Hepatocyte (in vitro differentiated cells): ENCODE results near the gene AGBL1. TPM values are rescaled to one million over a fixed set of nuclear protein-coding genes. Genes with fewer than 3 reads are reported as not detected.
"Not testable (repeated sequence)": the region's sequence is repeated elsewhere in the genome, so short reads cannot be mapped to it uniquely, and the experiment has no call there.

ENCODE experiments used
- DNase-seq: peaks from one replicate; pipeline ENCODE4 v3.0.0-alpha.2; 2016; ENCODE audit warnings: low spot score
- H2AFZ ChIP-seq: fragments of 200-600 bp; sonication (generic); 2 replicates; pipeline ENCODE4 v1.6.0; 2016; ENCODE audit warnings: antibody characterized with exemption, mild to moderate bottlenecking
- H3K27ac ChIP-seq: fragments of 200-600 bp; sonication (generic); 2 replicates; pipeline ENCODE4 v1.5.1; 2016; ENCODE audit warnings: mild to moderate bottlenecking
- H3K27me3 ChIP-seq: fragments of 200-600 bp; sonication (generic); 2 replicates; pipeline ENCODE4 v1.6.1; 2016
- H3K36me3 ChIP-seq: fragments of 200-600 bp; sonication (generic); replicated peaks from 2 replicates; pipeline ENCODE4 v1.5.1; 2016; ENCODE audit warnings: low read depth; ENCODE audit not compliant: insufficient read depth
- H3K4me1 ChIP-seq: fragments of 200-600 bp; sonication (generic); 2 replicates; pipeline ENCODE4 v1.5.1; 2016; ENCODE audit warnings: mild to moderate bottlenecking, moderate library complexity; ENCODE audit not compliant: insufficient read depth
- H3K4me2 ChIP-seq: fragments of 200-600 bp; sonication (generic); 2 replicates; pipeline ENCODE4 v1.6.0; 2016
- H3K4me3 ChIP-seq: fragments of 200-600 bp; sonication (generic); 2 replicates; pipeline ENCODE4 v1.5.1; 2016; ENCODE audit warnings: mild to moderate bottlenecking
- H3K79me2 ChIP-seq: fragments of 200-600 bp; sonication (generic); 2 replicates; pipeline ENCODE4 v1.6.0; 2017; ENCODE audit warnings: mild to moderate bottlenecking
- H3K9me2 ChIP-seq: fragments of 200-600 bp; sonication (generic); replicated peaks from 2 replicates; pipeline ENCODE4 v1.6.0; 2017; ENCODE audit warnings: mild to moderate bottlenecking; ENCODE audit not compliant: insufficient read depth
- H3K9me3 ChIP-seq: fragments of 200-600 bp; sonication (generic); 2 replicates; pipeline ENCODE4 v1.5.1; 2016; ENCODE audit warnings: low read depth, mild to moderate bottlenecking
- H4K20me1 ChIP-seq: fragments of 200-600 bp; sonication (generic); 2 replicates; pipeline ENCODE4 v1.6.0; 2016; ENCODE audit warnings: mild to moderate bottlenecking; ENCODE audit not compliant: insufficient read depth, poor library complexity, severe bottlenecking
- EZH2 ChIP-seq: fragments of 200-600 bp; sonication (generic); IDR thresholded peaks from 2 replicates; pipeline ENCODE4 v1.6.1; 2016; ENCODE audit warnings: antibody characterized with exemption, mild to moderate bottlenecking, borderline replicate concordance
- EZH2phosphoT487 ChIP-seq: fragments of 200-600 bp; sonication (generic); IDR thresholded peaks from one replicate; pipeline ENCODE4 v1.6.1; 2018; ENCODE audit warnings: antibody characterized with exemption, mild to moderate bottlenecking, low read depth, moderate library complexity; ENCODE audit not compliant: unreplicated experiment, severe bottlenecking
- WGBS: methylation state at CpG from one replicate; pipeline ENCODE4 v1.1.6; 2016; ENCODE audit warnings: low lambda C conversion rate; ENCODE audit errors: missing lambda C conversion rate; 5-methylcytosine and 5-hydroxymethylcytosine counted together
- polyA plus RNA-seq: library from polyadenylated mRNA; unstranded; fragments of >200 nt; fragmentation: Nextera tagmentation; extraction: Ambion mirVana; gene quantifications from 2 replicates; pipeline ENCODE4 v1.2.1, GENCODE V29; 2016
- total RNA-seq: library from RNA; depleted of rRNA; stranded (reverse); fragments of >200 nt; gene quantifications from 2 replicates; pipeline ENCODE4 v1.2.3, GENCODE V29; 2014
- TF ChIP-seq, protein P1 (sequence below): fragments of 200-600 bp; sonication (generic); IDR thresholded peaks from 2 replicates; pipeline ENCODE4 v1.5.1; 2016; ENCODE audit warnings: antibody characterized with exemption, mild to moderate bottlenecking; ENCODE audit not compliant: poor library complexity

Gene AGBL1
- total and polyA plus RNA-seq, 2 experiments from 2014 or later, result not detected

GRCh38 chr15:86526938-86527690, 447.4 kb downstream of the AGBL1 start:
- H3K4me3 ChIP-seq, result no peak overlapping the region
- H3K27me3 ChIP-seq, result no peaks in the 10 kb centered on the region
- no peaks in the 10 kb centered on the region for H3K9me3 ChIP-seq
- no peak overlapping the region for H3K4me2 ChIP-seq
- no peak overlapping the region for H2AFZ ChIP-seq
- DNase-seq, result no peak
- H3K79me2 ChIP-seq, result no peaks in the 10 kb centered on the region
- H3K9me2 ChIP-seq, result no peaks in the 10 kb centered on the region
- no peaks in the 10 kb centered on the region for H3K36me3 ChIP-seq
- no peak for TF ChIP-seq EZH2
- TF ChIP-seq, protein P1, sequence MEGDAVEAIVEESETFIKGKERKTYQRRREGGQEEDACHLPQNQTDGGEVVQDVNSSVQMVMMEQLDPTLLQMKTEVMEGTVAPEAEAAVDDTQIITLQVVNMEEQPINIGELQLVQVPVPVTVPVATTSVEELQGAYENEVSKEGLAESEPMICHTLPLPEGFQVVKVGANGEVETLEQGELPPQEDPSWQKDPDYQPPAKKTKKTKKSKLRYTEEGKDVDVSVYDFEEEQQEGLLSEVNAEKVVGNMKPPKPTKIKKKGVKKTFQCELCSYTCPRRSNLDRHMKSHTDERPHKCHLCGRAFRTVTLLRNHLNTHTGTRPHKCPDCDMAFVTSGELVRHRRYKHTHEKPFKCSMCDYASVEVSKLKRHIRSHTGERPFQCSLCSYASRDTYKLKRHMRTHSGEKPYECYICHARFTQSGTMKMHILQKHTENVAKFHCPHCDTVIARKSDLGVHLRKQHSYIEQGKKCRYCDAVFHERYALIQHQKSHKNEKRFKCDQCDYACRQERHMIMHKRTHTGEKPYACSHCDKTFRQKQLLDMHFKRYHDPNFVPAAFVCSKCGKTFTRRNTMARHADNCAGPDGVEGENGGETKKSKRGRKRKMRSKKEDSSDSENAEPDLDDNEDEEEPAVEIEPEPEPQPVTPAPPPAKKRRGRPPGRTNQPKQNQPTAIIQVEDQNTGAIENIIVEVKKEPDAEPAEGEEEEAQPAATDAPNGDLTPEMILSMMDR, result no peak
- no peak for TF ChIP-seq EZH2phosphoT487
- H4K20me1 ChIP-seq, result no peaks in the 10 kb centered on the region
- H3K27ac ChIP-seq, result no peak overlapping the region
- H3K4me1 ChIP-seq, result no peaks in the 10 kb centered on the region
- WGBS, result 78% methylated on average over 4 of the region's 4 CpGs

DNA sequence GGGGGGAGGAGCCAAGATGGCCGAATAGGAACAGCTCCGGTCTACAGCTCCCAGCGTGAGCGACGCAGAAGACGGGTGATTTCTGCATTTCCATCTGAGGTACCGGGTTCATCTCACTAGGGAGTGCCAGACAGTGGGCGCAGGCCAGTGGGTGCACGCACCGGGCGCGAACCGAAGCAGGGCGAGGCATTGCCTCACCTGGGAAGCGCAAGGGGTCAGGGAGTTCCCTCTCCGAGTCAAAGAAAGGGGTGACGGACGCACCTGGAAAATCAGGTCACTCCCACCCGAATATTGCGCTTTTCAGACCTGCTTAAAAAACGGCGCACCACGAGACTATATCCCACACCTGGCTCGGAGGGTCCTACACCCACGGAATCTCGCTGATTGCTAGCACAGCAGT, 448.4 kb downstream of the AGBL1 start:
- whole genome bisulfite sequencing, result 85% methylated on average over 23 of the region's 26 CpGs
- not testable (repeated sequence) for H3K4me3 ChIP-seq, H3K27ac ChIP-seq, H2AFZ ChIP-seq, H4K20me1 ChIP-seq, H3K4me2 ChIP-seq, DNase-seq, H3K9me3 ChIP-seq, H3K36me3 ChIP-seq, H3K9me2 ChIP-seq, H3K79me2 ChIP-seq, H3K27me3 ChIP-seq, H3K4me1 ChIP-seq

DNA sequence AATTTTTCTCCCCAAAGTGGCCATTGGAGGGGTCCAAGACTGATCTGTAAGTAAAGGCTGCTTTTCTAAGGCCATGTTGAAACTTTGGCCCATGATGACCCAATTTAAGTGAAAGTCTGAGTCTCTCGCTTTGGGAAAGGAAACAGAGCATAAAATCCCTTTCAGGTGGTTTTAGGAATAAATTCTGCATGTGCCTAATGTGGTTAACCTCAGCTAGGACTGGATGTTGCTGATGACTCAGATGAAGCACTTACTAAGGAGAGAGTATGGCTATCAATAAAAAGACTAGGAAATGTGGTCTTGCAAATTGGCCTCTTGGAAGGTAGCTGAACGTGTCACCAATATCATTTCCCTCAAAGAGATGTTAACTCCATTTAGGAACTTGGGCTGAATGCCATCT, 458.5 kb downstream of the AGBL1 start:
- TF ChIP-seq EZH2 (no peak), EZH2phosphoT487 (no peak)
- TF ChIP-seq, protein P1, result no peak
- no peak for DNase-seq
- Histone ChIP-seq H3K79me2 (no peaks in the 10 kb centered on the region), H3K9me2 (no peaks in the 10 kb centered on the region), H2AFZ (no peak overlapping the region), H3K4me1 (no peaks in the 10 kb centered on the region), H3K27me3 (no peaks in the 10 kb centered on the region), H4K20me1 (no peaks in the 10 kb centered on the region), H3K36me3 (no peaks in the 10 kb centered on the region), H3K27ac (no peak overlapping the region), H3K4me3 (no peak overlapping the region), H3K9me3 (no peaks in the 10 kb centered on the region), H3K4me2 (no peak overlapping the region)
- 79% methylated on average over 2 of the region's 2 CpGs for WGBS

GRCh38 chr15:86540840-86541467, 461.3 kb downstream of the AGBL1 start:
- WGBS, result 78% methylated on average over 4 of the region's 4 CpGs
- Histone ChIP-seq H3K79me2 (no peaks in the 10 kb centered on the region), H3K27me3 (no peaks in the 10 kb centered on the region), H4K20me1 (no peaks in the 10 kb centered on the region), H3K4me1 (no peaks in the 10 kb centered on the region), H3K4me2 (no peak overlapping the region), H3K36me3 (no peaks in the 10 kb centered on the region), H3K4me3 (no peak overlapping the region), H3K27ac (no peak overlapping the region), H3K9me3 (no peaks in the 10 kb centered on the region), H2AFZ (no peak overlapping the region), H3K9me2 (no peaks in the 10 kb centered on the region)
- DNase-seq, result no peak
- no peak for TF ChIP-seq EZH2
- no peak for TF ChIP-seq EZH2phosphoT487
- TF ChIP-seq, protein P1, result no peak
